NCI-H2107 treated with DMSO at 0.1 percent for 48 hours (cell line): ENCODE data around the gene NSFL1C.
A peak's percentile ranks its signal among the peaks of the same experiment; 100 is the strongest.

Experiments
- DNase-seq: peaks from one replicate; lab custom pipeline; 2025; ENCODE audit not compliant: unreplicated experiment; lab: John Stamatoyannopoulos, UW

The NSFL1C gene

DNA sequence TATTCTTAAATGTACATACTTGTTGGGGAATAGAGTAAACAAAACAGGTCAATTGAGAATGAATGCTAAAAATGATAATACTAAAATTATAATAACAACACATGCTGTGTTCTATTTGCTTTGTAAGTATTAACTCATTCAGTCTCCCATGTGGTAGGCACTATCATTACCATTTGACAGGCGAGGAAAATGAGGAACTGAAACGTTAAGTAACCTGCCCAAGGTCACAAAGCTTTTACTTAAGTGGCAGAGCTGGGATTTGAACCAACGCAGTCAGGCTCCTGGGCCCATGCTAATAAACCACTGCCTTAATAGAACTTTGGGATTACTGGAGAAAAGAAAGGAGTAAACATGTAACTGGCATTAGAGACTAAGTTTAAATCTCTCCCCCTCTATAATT, 3.8 kb downstream of the NSFL1C start:
- no peak for DNase-seq

DNA sequence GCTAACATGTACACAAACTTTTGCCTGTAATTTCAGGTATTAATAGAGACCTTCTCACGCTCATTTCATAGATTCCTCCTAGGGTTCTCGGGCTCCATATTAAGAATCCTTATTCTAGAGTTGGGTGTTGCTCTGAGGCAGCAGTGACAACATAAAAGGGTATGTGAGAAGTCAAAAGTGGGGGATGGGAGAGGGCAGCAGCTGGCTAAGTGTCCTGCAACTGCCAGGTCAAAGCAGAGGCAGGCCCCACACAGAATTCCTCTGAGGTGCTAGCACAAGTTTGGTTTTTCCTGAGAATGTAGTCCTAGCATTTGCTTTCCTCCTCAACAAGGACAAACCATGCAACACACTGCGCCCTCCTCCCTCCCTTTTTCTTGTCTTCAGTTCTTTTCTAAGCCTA, 4.6 kb downstream of the NSFL1C start:
- no peak for DNase-seq

DNA sequence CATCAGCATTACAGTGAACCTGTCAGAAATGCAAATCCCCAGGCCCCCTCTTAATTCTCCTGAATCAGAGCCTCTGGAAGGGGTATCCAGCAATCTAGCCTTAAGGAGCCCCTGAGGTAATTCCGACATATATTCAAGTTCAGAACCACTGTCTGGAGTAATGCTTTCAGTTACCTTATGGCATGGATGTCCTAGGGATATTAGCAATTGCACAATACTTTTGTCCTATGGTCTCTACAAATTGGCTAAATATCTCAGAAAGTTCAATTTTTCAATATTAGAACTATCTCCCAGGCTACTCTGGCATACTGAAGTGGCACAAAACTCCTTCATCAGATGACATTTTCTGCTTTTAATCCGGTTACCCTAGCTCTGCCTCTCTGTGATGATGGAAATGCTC, 6.4 kb downstream of the NSFL1C start:
- no peak for DNase-seq

DNA sequence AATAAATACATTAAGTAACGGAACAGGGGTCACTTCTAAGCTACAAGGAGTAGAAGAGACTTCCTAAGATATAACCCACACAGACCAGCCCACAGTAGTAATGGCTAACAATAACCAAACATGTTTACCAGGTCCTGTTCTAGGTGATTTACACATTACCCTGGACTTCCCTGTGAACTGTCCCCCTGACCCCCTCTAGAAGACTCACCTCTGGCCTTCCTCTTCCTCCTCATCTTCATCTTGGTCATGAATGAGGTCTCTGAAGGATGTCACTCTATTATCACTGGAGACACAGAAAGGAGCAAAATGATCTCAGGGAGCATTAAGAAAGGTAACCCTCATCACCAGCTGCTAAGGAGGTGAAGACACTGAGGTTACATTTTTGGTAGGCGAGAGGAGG, 8.7 kb downstream of the NSFL1C start:
- DNase-seq, result no peak

DNA sequence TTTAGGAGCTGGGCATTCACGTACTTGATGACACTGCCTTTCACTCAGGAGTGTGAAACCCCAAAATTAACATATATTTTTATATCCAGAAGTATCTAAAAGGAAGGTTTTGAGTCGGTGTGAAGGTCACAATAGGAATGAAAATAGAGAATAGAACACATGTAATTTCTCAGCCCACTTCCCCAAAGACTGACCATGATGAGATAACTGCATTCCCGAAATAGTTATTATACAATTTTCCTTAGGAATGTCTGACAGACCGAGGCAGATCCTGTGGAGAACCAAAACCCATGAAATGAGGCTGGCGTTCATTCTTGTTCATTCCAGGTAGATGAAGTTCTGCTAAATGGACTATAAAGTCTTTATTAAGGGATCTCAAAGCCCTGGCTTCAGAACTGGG, 10.3 kb downstream of the NSFL1C start:
- no peak for DNase-seq

DNA sequence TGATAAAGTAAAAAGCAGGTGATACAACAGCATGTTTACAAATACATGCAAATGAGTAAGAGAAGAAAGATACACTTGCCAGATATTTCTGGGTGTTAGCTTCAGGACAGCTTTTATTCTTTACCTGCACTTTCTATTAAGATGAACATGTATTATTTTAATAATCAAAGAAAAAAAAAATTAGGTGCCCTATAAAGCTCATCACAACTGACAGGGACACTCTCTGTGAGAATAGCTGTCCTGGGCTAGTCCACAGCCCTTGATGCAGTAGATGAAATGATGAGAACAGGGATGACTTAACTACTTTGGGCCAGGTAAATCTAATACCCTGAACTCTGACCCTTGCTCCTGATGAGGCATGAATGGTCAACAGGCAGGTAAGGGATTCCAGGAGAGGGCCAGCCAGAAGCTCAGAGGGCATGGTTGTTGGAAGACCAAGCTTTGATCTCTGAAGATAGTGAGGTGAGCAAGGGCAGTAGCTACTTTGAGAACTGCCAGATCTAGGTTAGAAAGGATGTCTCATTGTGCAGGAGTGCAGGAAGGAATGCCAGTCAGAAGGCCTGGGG, 15.6 kb downstream of the NSFL1C start:
- no peak for DNase-seq

DNA sequence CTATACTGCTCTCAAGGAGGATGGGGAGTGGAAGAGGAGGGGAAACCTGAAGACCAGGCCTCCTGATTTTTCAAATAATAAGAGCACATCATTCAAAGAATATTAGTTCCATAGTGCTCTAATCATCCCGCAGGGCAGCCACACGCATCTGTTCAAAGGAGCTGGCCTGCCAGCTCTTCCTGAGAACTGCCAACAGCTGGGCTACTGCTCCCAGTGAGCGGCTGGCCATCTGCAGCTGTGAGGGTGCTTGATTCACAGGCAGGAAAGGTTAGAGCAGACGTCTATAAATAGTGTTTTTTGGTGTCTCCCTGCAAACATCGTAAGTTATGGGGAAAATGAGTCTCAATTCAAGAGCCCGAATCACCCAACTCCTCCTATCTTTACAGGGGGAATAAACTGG, 17.3 kb downstream of the NSFL1C start:
- no peak for DNase-seq

DNA sequence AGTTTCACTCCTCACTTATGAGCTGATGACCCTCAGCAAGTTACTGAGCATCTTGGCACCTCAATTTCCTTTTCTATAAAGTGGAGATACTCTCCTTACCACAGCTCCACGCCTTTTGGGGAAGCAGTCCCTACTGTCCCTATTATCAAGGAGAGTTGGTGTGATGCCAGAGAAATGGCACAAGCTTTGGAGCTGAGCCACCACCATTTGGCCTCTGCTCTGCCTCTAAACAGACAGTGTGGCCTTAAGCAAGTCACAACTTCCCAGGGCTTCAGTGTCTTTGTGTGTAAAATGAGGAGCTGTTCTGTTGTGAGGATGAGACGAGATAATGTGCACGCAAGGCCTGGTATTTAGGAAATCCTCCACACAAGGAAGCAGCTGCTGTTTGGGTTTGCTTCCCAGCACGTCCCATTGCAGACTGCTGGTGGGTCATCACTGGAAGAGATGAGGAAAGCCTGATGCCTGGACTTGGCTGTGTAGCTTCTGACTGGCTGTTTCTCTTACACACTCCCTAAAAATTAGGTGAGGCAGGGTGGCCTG, 18.5 kb downstream of the NSFL1C start:
- no peak for DNase-seq

DNA sequence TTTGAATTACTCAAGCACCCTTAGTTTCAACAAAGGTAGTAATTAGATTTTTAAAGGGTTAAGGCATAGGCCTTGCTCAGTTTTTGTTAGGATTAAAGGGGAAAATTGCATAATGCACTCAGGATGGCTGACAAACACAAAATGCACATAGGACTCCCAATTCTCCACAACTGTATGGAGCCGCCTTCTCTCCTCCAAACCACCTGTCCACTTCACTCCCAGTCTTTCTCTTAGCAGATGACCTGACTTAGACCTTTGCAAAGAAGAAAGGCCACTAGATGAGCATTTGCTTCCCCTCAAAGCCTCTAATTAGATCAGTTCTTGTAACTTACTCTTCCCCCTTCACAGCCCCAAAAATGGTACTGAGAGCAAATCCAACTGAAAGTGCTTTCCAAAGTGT, 20.1 kb downstream of the NSFL1C start:
- DNase-seq, result peak; percentile 23

DNA sequence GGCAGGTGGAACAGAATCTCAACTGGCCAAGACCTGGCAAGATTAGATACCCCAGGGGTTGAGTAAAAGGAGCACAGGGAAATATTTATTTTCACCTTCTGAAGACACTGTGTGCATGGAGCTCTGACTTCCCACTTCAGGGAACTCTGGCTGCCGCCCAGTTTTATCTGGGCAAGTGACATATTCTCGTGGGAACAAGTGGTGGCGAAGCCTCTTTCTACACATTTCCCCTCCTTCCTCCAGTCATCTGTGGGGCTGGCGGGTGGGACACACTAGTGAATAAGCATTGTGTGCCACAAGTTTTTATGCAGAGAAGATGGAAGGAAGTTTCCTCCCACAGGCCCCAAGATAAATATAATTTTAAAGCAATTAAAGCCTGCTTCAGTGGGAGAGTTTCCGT, 23.6 kb downstream of the NSFL1C start:
- no peak for DNase-seq

DNA sequence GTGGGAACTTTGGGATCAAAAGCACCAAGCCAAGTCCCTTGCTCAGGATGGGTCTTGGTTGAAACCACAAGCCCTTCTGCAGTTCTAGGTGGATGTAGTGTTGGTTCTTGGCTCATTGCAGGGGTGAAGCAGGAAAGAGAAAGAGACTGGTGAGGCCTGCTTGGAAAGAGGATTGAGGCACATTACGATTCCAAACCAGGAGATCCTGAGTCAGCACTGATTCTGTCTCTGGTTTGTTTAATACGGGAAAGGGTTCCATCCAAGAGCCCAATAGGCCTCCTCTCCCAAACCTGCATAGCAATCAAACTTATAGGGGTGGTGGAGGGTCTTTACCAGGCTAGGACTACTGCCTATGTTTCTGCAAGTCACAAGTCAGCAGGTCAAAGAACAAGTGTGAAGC, 24.3 kb downstream of the NSFL1C start:
- DNase-seq, result no peak

DNA sequence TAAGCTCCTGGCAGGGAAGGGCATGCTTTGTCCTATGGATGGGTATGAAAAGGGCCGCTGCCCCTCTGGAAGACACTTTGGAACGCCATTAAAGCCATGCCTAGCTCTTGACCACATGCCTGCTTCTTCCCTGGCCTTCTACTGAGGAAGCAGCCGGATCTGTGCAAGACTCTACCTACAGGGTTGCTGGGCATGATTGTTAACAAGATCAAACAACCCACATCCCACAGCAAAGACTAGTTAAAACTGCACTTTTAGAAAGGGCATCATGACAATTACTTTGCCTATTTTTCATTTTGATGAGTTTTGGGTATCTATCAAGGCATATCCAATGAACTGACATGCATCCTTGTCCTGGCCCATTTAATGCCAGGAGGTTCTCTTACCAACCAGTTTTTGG, 25.5 kb downstream of the NSFL1C start:
- DNase-seq, result no peak

DNA sequence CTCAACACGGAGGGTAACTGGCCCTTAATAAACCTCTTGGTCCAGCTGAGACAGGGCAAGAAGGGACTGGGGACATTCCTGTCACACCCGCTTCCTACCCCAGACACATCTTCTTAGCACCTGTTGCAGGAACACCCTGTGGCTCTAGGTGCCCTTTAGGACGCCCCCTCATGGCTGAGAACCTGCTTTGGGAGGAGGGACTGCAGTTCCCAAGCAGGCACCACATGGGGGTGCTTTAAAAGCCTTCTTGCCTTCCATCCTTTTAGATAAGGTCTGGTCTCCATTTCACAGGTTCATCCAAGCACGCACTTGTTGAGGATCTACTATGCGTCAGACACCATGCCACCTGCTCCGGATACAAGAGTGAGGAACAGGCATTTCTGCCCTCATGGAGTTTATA, 26.6 kb downstream of the NSFL1C start:
- DNase-seq, result no peak

DNA sequence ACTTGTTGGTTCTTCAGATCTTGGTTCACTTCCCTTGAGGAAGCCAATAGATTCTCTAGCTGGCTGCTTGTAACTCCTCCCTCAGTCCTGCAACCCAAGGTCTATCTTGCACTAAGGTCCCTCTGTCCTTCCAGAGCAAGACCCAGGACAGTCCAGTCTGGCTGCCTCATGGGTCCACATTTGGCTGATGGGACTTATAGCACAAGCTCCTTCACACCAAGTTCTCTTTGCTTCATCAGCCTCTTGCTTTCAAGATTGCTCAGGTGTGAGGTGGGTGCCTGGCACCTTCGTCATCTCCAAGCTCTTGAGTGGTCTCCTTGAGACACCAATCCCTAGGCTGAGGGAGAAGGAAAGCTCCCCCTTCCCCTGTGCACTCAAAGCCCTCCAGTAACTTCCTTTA, 28.3 kb downstream of the NSFL1C start:
- no peak for DNase-seq

DNA sequence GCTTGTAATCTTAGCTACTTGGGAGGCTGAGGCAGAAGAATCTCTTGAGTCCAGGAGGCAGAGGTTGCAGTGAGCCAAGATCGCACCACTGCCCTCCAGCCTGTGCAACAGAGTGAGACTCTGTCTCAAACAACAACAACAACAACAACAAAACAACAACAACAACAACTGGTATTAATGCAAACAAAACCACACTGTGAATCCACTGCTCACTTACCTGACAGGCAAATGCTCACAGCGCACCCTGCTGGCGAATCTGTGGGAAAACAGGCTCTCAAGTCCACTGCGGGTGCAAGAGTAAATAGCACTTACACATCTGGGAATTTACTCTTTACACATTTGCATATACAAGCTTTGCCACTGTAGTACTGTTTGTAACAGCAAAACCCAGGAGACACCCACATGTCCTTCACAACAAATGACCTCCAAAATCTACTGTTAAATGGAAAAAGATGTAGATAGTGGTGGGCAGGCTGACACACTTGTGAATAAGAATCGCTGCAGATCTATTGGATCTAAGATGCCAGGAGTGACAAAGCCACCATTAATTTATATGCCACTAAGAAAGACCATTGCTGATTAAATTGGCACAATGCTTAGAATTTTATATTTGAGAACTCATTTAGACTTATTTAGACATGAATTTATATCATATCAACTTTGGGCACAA, 29.3 kb downstream of the NSFL1C start:
- peak; percentile 37 for DNase-seq

DNA sequence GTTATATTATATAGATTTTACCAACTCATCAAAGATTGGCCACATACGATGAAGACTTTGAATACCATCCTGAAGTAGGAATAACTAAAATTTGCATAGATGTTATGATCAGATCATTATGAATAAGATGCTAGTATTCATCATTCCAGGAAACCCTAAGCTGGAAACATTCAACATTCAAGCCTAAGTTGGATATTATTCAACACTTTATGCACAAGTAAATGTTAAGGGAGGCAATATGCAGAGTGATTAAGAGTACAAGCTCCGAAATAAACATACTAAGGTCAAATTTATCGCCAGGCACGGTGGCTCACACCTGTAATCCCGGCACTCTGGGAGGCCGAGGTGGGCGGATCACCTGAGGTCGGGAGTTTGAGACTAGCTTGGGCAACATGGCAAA, 30.4 kb downstream of the NSFL1C start:
- no peak for DNase-seq

DNA sequence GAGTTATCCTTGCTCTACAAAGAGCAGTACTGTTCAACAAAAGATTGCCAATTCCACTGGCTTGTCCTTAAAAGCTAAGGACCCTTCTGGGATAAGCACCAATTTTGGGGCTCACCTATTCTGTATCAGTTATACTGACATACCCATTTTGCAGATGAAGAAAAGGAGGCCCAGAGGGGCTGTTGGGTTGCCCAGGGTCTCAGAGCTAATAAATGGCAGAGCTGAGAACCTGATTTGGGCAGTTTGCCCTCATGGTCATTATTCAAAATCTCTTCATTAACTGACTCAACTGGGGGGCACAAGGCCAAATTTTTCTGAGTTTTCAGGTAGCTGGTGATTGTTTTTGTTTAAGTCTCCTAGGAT, 31.3 kb downstream of the NSFL1C start:
- no peak for DNase-seq

DNA sequence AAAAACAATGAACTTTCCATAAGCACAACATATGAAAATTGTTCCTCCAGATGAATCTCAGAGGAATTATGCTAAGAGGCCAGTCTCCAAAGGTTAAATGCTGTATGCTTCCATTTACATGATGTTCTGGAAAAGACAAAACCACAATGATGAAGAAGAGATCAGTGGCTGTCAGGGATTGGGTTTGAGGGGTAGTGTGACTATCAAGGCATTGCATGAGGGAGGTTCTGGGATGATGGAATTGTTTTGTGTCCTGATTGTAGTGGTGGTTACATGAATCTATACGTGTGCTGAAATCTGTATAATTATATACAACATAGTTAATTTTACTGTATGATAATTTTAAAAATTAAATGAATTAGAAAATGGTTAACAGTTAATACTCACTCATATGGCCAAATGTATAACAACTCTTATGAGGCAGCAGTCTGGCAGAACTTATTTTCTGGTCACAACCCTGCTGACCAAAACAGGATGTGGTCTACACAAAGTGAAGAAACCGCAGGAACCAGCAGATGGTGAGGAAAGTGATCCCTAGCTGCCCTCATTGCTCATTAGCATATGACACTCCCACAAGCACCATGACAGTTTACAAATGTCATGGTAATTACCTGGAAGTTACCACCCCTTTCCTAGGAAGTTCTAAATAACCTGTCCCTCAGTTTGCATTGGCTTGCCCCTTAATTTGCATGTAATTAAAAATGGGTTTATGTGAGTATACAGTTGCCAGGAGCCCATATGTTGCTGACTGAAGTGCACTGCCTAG, 31.9 kb downstream of the NSFL1C start:
- DNase-seq, result peak; percentile 42

DNA sequence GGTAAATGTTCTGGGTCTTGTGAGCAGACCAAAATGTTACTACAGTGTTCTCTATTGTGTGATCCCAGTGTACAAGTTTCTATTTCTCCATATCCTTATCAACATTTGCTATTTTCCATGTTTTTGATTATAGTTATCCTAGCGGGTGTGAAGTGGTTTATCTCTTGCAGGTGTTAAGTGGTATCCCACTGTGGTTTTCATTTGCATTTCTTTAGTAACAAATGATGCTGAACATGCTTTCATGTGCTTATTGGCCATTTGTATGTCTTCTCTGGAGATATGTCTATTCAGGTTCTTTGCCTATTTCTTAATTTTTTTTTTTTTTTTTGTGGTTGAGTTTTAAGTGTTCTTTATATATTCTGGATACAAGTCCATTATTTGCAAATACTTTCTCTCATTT, 35.5 kb downstream of the NSFL1C start:
- DNase-seq, result peak; percentile 47

DNA sequence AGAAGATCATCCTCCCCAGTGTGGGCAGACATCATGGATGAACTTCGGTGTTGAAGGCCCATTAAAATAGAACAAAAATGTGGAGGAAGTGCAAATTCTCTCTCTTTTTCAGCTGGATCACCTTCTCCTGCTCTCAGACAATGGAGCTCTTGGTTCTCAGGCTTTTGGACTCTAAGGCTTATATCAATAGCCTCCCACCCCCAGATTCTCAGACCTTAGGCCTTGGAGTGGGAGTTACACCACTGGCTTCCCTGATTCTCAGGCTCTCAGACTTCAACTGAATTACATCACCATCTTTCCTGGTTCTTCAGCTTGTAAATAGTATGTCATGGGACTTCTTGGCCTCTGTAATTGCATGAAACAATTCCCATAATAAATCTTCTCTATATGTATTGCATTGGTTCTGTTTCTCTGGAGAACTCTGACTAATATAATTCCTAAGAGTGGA, 36.6 kb downstream of the NSFL1C start:
- no peak for DNase-seq

DNA sequence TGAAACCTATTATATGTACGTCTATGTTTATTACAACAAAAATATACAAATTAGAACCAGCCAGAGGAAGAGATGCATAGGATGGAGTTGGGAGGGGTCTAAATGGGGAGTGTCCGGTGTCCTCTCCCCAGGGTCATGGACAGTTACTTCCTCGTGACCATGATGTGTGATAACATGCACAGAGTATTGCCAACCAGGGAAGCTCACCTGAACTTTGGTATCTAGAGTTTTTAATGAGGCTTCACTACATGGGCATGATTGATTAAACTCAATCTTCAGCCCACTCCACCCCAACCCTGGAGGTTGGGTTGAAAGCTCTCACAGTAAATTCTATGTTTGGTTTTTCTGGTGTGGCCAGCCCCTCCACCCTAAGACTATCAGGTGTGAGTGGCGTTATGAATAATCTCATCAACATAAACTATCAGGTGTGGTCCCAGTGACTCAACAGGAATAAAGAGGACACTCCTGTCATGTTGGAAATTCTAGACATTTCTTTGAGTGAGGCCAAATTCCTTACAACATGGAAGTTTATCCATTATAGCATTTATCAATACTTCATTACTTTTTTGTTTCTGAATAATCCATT, 37.4 kb downstream of the NSFL1C start:
- no peak for DNase-seq
